Parathyroid adenoma (tissue), 2 donors: ENCODE results near the gene PLXNA4.

Experiments used
- H2AFZ ChIP-seq: fragments of 300-600 bp; sonication (generic); one replicate; pipeline ENCODE4 v1.7.0; 2017; ENCODE audit warnings: antibody characterized with exemption, mild to moderate bottlenecking
- H3K27ac ChIP-seq: fragments of 300-600 bp; sonication (generic); one replicate; pipeline ENCODE4 v1.7.0; 2017
- H3K27me3 ChIP-seq: fragments of 300-600 bp; sonication (generic); one replicate; pipeline ENCODE4 v1.7.0; 2017; ENCODE audit warnings: low read length; ENCODE audit not compliant: control insufficient read depth, insufficient read depth
- H3K36me3 ChIP-seq: fragments of 300-600 bp; sonication (generic); one replicate; pipeline ENCODE4 v1.7.0; 2017; ENCODE audit warnings: low read length; ENCODE audit not compliant: control insufficient read depth, insufficient read depth
- H3K4me1 ChIP-seq: fragments of 300-600 bp; sonication (generic); one replicate; pipeline ENCODE4 v1.7.0; 2017; ENCODE audit warnings: control low read depth
- H3K4me2 ChIP-seq: fragments of 300-600 bp; sonication (generic); one replicate; pipeline ENCODE4 v1.7.0; 2017; ENCODE audit warnings: low read length
- H3K4me3 ChIP-seq: fragments of 300-600 bp; sonication (generic); one replicate; pipeline ENCODE4 v1.7.0; 2017; ENCODE audit warnings: low read depth, low read length
- H3K79me2 ChIP-seq: fragments of 300-600 bp; sonication (generic); one replicate; pipeline ENCODE4 v1.7.0; 2017; ENCODE audit warnings: control low read depth
- H3K9ac ChIP-seq: fragments of 300-600 bp; sonication (generic); one replicate; pipeline ENCODE4 v1.7.0; 2017; ENCODE audit warnings: mild to moderate bottlenecking
- H3K9me3 ChIP-seq: fragments of 300-600 bp; sonication (generic); one replicate; pipeline ENCODE4 v1.7.0; 2017; ENCODE audit warnings: low read length; ENCODE audit not compliant: control insufficient read depth
- CTCF ChIP-seq: fragments of 300-600 bp; sonication (generic); IDR thresholded peaks from one replicate; pipeline ENCODE4 v1.7.0; 2017; ENCODE audit warnings: antibody characterized with exemption, mild to moderate bottlenecking
- donor health status: primary hyperparathyroidism.

Gene PLXNA4

DNA sequence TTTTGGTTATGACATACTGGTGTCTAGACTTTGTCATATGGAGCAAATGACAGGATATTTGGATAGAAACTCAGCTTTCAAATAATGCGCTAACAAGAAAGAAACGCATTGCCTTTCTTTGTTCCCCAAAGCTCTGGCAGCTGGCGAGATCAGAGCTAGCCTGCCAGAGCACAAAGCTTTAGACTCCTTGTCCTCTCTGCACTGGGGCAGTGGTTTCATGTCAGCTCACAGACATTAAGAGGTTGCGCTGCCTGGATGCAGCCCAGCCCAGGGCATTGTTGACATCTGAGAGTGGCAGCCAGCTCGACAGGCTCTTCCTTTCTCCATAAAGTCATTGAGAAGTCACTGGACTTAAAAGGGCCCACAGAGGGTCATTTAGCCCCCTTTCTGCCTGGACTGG is 212.0 kb downstream of the PLXNA4 start:
- H2AFZ ChIP-seq = no peak overlapping the region
- H3K27me3 ChIP-seq = no peaks in the 10 kb centered on the region
- no peak overlapping the region for H3K4me3 ChIP-seq
- H3K4me2 ChIP-seq = no peak overlapping the region
- H3K36me3 ChIP-seq = no peaks in the 10 kb centered on the region
- H3K9ac ChIP-seq = no peak overlapping the region
- TF ChIP-seq CTCF = no peak
- H3K4me1 ChIP-seq = peaks cover 14% of the 10 kb centered on the region
- H3K79me2 ChIP-seq = no peaks in the 10 kb centered on the region
- no peaks in the 10 kb centered on the region for H3K9me3 ChIP-seq
- H3K27ac ChIP-seq = no peak overlapping the region

DNA sequence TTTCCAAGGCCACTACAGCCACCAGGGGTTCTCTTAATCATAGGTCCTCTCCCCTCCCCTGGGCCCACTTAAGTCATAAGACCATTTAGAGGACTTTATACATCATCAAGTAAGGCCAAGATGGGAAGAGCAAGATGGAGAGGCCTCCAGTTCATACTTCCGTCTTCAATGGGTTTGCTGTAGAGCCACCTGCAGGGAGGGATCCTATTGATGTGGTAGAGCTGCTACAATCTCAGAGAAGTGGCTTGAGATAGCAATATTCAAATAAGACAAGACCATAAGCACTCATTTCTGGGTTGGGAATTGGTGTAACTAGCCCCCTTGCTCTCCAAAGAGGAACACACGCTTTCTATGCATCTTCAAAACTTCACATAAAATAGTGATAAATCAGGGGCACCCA is 214.2 kb downstream of the PLXNA4 start:
- Histone ChIP-seq H3K27ac (no peak overlapping the region), H3K79me2 (no peaks in the 10 kb centered on the region), H3K4me3 (no peak overlapping the region), H3K9ac (no peak overlapping the region), H2AFZ (no peak overlapping the region), H3K9me3 (no peaks in the 10 kb centered on the region), H3K4me2 (no peak overlapping the region), H3K4me1 (peaks cover 14% of the 10 kb centered on the region), H3K36me3 (no peaks in the 10 kb centered on the region), H3K27me3 (no peaks in the 10 kb centered on the region)
- no peak for TF ChIP-seq CTCF

DNA sequence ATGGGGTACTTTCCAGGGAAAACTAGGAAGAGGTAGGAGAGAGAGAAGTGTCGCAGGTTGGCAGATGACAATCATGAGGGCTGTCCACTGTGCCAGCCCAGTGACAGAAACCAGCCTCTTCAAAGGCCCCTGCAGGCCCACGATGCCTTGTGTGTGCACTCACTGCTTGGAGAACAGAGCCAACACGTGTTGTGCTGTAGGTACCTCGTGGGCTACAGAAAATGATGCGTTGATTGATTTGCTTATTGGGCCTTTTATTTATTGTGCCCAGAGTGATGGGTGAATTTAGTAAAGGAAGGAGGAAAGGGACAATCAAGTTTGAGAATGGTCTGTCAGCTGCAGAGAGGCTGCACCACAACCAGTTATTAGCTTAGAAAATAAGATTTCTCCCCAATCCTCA is 215.1 kb downstream of the PLXNA4 start:
- Histone ChIP-seq H3K36me3 (no peaks in the 10 kb centered on the region), H3K27me3 (no peaks in the 10 kb centered on the region), H3K79me2 (no peaks in the 10 kb centered on the region), H3K4me2 (no peak overlapping the region), H3K9ac (no peak overlapping the region), H3K4me1 (peaks cover 14% of the 10 kb centered on the region), H2AFZ (peak overlapping the region; percentile 34), H3K27ac (no peak overlapping the region), H3K9me3 (no peaks in the 10 kb centered on the region), H3K4me3 (no peak overlapping the region)
- TF ChIP-seq CTCF = no peak

DNA sequence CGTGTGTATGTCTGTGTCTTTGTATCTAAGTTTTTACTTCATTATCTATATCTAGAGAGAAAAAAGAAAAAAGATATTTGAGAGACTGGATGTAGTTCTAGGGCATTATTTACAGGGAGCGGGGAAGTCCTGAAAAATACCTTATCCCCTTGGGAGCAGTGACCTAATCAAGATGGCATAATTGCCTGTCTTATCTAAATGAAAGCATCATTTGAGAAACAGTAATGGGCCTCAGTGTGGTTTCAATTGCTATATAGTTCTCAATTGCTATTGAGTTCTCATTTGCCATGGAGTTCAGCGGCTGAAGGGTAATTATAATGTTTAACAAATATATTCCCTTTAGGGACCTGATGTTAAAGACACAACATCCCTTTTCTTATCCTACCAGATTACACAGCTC is 216.5 kb downstream of the PLXNA4 start:
- H3K4me2 ChIP-seq = no peak overlapping the region
- H3K4me1 ChIP-seq = peaks cover 14% of the 10 kb centered on the region
- no peaks in the 10 kb centered on the region for H3K36me3 ChIP-seq
- no peak overlapping the region for H3K27ac ChIP-seq
- H3K27me3 ChIP-seq = no peaks in the 10 kb centered on the region
- no peaks in the 10 kb centered on the region for H3K9me3 ChIP-seq
- no peak for TF ChIP-seq CTCF
- H2AFZ ChIP-seq = no peak overlapping the region
- no peak overlapping the region for H3K4me3 ChIP-seq
- H3K9ac ChIP-seq = no peak overlapping the region
- H3K79me2 ChIP-seq = no peaks in the 10 kb centered on the region

DNA sequence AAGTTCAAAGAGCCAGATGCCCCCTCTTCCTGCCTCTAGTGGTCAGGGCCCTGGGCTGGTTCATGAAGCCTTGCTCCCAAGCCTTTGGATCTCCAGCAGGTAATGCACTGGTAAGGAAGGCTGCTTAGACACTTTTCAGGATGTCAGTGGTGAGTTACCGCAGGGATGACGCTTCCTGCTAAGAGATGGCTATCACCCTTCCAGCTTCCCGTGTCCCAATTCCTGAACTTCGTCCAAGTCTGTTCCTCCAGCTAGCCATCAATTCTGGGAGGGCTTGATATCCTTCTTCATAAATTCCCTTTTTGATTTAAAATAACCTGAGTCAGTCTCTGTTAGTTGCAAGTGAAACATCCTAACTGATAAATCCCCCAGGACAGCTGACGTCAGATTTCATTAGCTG is 221.2 kb downstream of the PLXNA4 start:
- Histone ChIP-seq H3K9me3 (no peaks in the 10 kb centered on the region), H3K27ac (no peak overlapping the region), H2AFZ (no peak overlapping the region), H3K4me1 (peaks cover 3% of the 10 kb centered on the region), H3K36me3 (no peaks in the 10 kb centered on the region), H3K9ac (no peak overlapping the region), H3K27me3 (no peaks in the 10 kb centered on the region), H3K79me2 (no peaks in the 10 kb centered on the region), H3K4me3 (no peak overlapping the region), H3K4me2 (no peak overlapping the region)
- no peak for TF ChIP-seq CTCF
